GM10266 (cell line): Measurements from ENCODE around the gene TDRD12.

Experiments used
- DNase-seq: peaks from one replicate; pipeline ENCODE4 v3.0.0; 2012; ENCODE audit errors: extremely low spot score
- CTCF ChIP-seq: IDR thresholded peaks from 2 replicates; pipeline ENCODE4 v1.5.1; 2012; ENCODE audit warnings: mild to moderate bottlenecking, low read depth; ENCODE audit not compliant: control insufficient read depth, insufficient read depth; ENCODE audit errors: missing control alignments

TDRD12 gene

GRCh38 chr19:32675720-32676185 lies 43.8 kb upstream of the TDRD12 start, which contains the start of gene RGS9BP:
Gene RGS9BP (plus strand): TSS chr19:32675848. CDS start chr19:32676264, 416 bp downstream.
- no peak for TF ChIP-seq CTCF
- peak; percentile 72 for DNase-seq

- no peak for DNase-seq
- TF ChIP-seq CTCF = no peak
Observed at GRCh38 chr19:32676186-32676894, 43.2 kb upstream of the TDRD12 start.

GRCh38 chr19:32676895-32677359 lies 42.6 kb upstream of the TDRD12 start:
- no peak for DNase-seq
- no peak for TF ChIP-seq CTCF

GRCh38 chr19:32677657-32678056 lies 41.9 kb upstream of the TDRD12 start:
- TF ChIP-seq CTCF = no peak
- no peak for DNase-seq

- no peak for TF ChIP-seq CTCF
- DNase-seq = no peak
Observed at GRCh38 chr19:32680986-32681385, 38.6 kb upstream of the TDRD12 start.

GRCh38 chr19:32682317-32682716 lies 37.2 kb upstream of the TDRD12 start:
- TF ChIP-seq CTCF = no peak
- no peak for DNase-seq

- no peak for DNase-seq
- no peak for TF ChIP-seq CTCF
Observed at GRCh38 chr19:32686847-32687475, 32.6 kb upstream of the TDRD12 start.
